ENCODE measurements around the gene TANK.

DNA sequence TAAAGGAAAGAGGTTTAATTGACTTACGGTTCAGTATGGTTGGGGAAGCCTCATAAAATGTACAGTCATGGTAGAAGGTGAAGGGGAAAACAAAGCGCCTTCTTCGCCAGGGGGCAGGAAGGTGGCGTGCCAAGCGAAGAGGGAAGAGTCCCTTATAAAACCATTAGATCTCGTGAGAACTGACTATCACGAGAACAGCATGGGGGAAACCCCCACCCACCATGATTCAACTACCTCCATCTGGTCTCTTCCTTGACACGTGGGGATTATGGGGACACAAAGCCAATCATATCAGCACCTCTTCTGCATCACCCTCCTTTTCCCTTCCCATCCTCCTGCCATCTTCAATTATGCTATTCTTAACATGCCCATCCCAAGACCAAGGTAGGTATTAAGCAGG, 29.9 kb upstream of the TANK start:
- no peak for TF ChIP-seq POLR2AphosphoS5 (IDR thresholded peaks at IDR 0.05; ENCODE audit: low read depth, low read length)
- TF ChIP-seq, protein P1, sequence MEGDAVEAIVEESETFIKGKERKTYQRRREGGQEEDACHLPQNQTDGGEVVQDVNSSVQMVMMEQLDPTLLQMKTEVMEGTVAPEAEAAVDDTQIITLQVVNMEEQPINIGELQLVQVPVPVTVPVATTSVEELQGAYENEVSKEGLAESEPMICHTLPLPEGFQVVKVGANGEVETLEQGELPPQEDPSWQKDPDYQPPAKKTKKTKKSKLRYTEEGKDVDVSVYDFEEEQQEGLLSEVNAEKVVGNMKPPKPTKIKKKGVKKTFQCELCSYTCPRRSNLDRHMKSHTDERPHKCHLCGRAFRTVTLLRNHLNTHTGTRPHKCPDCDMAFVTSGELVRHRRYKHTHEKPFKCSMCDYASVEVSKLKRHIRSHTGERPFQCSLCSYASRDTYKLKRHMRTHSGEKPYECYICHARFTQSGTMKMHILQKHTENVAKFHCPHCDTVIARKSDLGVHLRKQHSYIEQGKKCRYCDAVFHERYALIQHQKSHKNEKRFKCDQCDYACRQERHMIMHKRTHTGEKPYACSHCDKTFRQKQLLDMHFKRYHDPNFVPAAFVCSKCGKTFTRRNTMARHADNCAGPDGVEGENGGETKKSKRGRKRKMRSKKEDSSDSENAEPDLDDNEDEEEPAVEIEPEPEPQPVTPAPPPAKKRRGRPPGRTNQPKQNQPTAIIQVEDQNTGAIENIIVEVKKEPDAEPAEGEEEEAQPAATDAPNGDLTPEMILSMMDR (IDR thresholded peaks at IDR 0.05; ENCODE audit: control extremely low read depth in 1 of 3, insufficient read depth in 1 of 3, low read depth in 1 of 3, low read length in 3 of 3), result no peak

Measured in H1 (cell line).